GM20431 (cell line): ENCODE measurements around the gene TMED8.
"Not testable (repeated sequence)": the region's sequence is repeated elsewhere in the genome, so short reads cannot be mapped to it uniquely, and the experiment has no call there.

Source experiments
- in situ Hi-C: fragments of 300-500 bp; cut with MseI, MboI; formaldehyde crosslinking; loops from one replicate; pipeline ENCODE4 v1.15.0; 2020; ENCODE audit warnings: low sequenced_read_pairs; ENCODE audit not compliant: unreplicated experiment

Gene TMED8

GRCh38 chr14:77372304-77372841, 4.5 kb downstream of the TMED8 start:
- in situ Hi-C loops, result no loop called here

GRCh38 chr14:77369285-77369684, 7.6 kb downstream of the TMED8 start:
- in situ Hi-C loops, result no loop called here

GRCh38 chr14:77364146-77364545, 12.7 kb downstream of the TMED8 start:
- in situ Hi-C loops, result no loop called here

- in situ Hi-C loops, result no loop called here
Observed at GRCh38 chr14:77359626-77360025, 17.3 kb downstream of the TMED8 start.

- in situ Hi-C loops, result no loop called here
Observed at GRCh38 chr14:77356899-77357298, 20.0 kb downstream of the TMED8 start.

- in situ Hi-C loops, result no loop called here
Observed at GRCh38 chr14:77355811-77356210, 21.1 kb downstream of the TMED8 start.

- in situ Hi-C loops, result no loop called here
Observed at GRCh38 chr14:77353469-77354141, 23.3 kb downstream of the TMED8 start.

- in situ Hi-C loops, result no loop called here
Observed at GRCh38 chr14:77347751-77348150, 29.1 kb downstream of the TMED8 start.

GRCh38 chr14:77346495-77346894, 30.4 kb downstream of the TMED8 start:
- in situ Hi-C loops, result no loop called here

GRCh38 chr14:77344377-77344996, 32.4 kb downstream of the TMED8 start:
- in situ Hi-C loops, result no loop called here

GRCh38 chr14:77343662-77344061, 33.2 kb downstream of the TMED8 start:
- in situ Hi-C loops, result no loop called here

- in situ Hi-C loops, result no loop called here
Observed at GRCh38 chr14:77342726-77343397, 34.0 kb downstream of the TMED8 start.

- in situ Hi-C loops, result no loop called here
Observed at GRCh38 chr14:77340389-77340788, 36.5 kb downstream of the TMED8 start.

- in situ Hi-C loops, result no loop called here
Observed at GRCh38 chr14:77339407-77339806, 37.5 kb downstream of the TMED8 start.

GRCh38 chr14:77338302-77338701, 38.6 kb downstream of the TMED8 start:
- in situ Hi-C loops, result no loop called here

GRCh38 chr14:77337880-77338279, 39.0 kb downstream of the TMED8 start:
- in situ Hi-C loops, result no loop called here

GRCh38 chr14:77337255-77337654, 39.6 kb downstream of the TMED8 start:
- in situ Hi-C loops, result not testable (repeated sequence)

GRCh38 chr14:77335576-77335975, 41.3 kb downstream of the TMED8 start:
- in situ Hi-C loops, result no loop called here

GRCh38 chr14:77329872-77330271, 47.0 kb downstream of the TMED8 start:
- in situ Hi-C loops, result no loop called here

GRCh38 chr14:77327111-77327510, 49.8 kb downstream of the TMED8 start:
- in situ Hi-C loops, result no loop called here

GRCh38 chr14:77325746-77326094, 51.2 kb downstream of the TMED8 start:
- in situ Hi-C loops, result no loop called here
